ENCODE measurements around the gene HDLBP. TPM values are rescaled to one million over a fixed set of nuclear protein-coding genes. Genes with fewer than 3 reads are reported as not detected.

Gene HDLBP
- total RNA-seq, 1 donor from 2014 or later: 320 TPM

DNA sequence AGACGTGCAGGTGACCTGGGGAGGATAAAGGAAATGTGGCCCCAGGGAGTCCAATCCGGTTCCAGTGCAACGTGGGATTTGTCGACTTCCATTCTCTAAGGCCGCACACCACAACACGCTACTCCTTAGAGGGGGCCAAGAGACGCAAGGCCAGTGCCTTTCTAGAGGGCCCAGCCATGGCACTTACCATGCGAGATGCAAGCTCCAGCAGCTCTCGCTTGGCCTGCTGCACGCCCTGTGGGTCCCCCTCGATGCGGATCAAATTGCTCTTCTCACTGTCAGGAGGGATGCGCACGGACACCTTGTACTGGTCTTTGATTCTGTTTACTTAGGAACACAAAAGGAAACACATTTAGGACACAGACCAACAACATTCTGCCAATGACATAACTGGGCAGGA, 65.8 kb downstream of the HDLBP start:
- no peak for ATAC-seq

DNA sequence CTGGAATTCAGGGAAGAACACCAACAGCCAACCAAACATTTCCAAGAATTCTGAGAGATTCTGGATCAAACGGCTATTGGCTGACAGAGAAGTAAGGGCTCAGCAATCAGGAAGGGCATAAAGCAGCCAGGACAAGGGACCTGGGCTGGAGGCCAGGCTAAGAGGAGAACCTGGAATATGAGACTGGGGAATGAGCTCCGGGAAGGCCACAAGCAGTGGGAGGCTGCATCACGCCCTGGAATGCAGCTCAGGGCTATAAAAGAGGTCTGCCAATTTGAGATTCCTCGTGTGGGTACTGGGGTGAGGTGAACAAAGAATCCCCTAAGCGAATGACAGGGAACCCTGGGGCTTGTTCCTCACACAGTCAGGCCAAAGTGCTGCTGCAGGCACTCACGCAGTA, 66.6 kb downstream of the HDLBP start:
- ATAC-seq: no peak

DNA sequence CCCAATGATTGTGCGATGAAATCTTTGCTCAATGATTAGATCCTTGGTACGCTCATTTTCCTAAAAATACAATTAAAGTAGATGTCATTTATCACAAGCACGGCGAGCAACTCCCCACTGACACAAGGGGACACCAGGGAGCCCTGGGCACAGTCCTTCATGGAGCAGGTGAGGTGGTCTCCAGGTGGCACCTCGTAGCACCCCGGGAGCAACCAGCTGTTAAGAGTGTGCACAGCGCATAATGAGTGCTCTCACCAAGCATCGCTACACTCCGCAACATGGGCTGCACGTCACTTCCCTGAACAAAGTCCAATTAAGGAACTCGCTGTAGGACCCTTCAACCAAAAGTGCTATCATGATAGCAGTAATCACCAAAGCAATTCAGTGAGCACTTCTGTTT, 67.2 kb downstream of the HDLBP start:
- no peak for ATAC-seq

DNA sequence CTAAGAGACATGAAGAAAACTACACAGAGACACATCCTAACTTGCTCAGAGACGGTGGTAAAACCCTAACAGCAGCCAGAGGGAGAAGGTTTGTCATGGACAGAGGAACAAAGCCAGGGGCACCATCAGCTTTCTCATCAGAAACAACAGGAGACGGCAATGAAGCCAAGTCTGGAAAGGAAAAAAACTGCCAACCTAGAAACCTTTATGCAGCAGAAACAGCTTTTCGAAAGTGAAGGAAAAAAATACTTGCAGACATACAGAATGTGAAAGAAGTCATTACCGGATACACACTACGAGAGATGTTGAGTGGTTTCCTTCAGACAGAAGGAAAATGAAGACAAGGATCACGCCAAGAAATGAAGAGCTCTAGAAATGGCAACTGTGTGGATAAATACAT, 71.1 kb downstream of the HDLBP start:
- no peak for ATAC-seq

DNA sequence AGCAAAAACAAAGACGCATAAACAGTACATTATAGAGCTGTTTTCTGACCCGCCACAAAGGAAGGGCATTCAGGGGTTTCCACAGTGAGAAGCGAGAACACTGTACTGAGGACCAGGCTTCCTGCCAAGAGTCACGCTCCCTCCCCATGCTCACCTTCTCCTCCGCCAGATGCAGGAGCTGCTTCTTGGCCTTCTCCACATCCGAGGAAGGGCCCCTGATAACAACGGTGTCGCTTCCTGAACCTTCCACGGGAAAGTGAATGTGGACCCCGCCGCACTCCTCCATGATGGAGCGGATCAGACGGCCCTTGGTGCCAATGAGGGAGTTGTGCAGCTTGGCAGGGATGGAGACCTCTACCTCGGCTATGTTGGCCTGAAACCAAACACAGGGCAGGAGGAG, 73.2 kb downstream of the HDLBP start:
- no peak for ATAC-seq

DNA sequence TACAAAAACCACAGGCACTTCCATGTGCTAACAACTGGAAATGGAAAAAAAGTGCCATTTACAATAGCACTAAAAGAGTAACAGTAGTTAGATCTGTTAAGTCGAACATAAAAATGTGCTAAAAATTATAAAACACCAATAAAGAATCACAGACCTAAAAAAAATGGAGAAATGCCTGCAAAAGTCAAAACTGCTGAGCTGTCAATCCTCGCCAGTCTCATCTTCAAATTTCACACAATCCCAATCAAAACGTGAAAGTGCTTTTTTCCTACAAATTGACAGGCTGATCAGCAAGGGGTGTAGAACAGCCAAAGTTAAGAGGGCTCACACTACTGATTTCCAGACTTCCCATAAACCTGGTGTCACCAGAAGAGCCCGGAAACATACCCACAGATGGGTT, 73.8 kb downstream of the HDLBP start:
- no peak for ATAC-seq

DNA sequence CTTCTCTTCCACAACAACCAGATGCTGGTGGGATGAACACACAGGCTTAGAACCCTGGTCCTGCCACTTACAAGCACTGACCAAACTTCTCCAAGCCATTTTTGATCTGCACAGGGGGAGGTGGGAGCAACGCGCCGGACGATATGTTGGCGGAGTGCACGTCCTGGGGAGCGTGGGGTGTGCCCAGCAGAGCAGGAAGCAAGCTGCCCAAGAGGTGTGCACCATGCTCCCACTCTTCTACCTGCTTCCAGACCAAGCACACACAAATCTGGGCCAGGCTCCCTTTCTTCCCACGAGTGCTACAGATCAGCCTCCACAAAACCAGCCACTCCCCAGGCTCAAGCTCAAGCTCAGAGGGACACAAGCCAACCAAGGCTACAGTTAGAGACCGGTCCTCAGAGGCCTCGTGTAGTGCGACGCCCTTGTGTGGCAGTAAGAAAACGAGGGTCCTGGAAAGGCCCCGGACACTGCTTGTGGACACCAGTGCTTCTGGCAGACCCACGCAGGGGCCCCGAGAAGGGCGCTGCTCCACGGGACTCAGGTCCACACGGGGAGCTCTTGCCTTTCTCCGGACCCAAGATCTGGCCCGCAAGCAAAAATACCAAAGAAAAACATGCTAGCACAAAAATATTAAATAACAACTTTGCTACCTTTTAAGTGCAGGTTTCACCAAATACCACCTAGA, 75.0 kb downstream of the HDLBP start:
- ATAC-seq: no peak

DNA sequence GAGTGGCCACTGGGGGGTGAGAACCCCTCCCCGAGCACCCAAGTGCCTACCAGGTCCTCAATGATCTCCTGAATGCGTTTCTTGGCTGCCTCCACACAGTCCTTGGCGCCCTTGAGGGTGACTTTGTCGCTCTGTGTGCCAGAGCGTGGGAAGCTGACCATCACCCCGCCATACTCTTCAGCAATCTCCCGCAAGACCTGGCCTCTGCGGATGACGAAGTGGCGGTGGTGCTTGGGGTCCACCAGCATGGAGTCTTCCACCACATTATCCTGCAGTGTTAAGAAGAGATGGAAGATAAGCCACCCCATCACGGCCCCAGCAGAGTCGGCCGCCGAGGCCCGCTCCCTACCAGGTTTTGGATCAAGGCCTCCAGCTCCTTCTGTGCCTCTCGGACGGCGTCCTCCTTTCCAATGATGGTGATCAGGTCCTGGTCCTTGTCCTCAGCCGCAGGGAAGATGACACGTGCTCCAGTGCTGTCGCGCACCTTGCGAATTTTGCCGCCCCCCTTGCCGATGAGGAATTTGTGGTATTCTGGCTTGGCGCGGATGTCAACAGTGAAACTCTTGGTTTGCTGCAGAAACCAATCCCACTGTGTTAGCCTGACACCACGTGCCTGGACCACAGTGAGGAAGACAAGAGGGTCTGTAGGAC, 75.8 kb downstream of the HDLBP start:
- no peak for ATAC-seq

DNA sequence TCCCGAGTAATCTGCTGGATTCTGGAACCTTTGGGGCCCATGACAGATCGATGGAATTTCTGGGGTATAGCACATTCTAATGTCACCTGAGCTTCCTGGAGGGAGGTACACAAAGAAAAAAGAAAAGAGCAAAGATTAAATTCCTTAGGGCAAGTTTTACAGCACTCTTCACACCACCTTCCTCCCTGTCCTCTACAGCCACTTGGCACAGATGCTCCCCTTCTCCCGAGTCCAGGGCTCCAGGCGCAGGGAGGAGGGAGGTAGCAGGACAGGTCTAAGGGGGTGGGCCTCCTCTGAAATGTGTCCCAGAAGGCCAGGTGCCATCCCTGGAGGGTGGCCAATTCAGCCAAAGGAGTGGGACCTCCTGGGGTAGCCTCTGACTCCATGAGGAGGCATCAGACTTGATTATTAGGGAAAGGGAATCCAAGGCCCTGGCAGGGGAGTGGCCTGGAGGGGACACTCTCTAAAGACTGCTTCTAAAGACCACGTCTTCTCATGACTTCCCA, 76.7 kb downstream of the HDLBP start:
- ATAC-seq: no peak

DNA sequence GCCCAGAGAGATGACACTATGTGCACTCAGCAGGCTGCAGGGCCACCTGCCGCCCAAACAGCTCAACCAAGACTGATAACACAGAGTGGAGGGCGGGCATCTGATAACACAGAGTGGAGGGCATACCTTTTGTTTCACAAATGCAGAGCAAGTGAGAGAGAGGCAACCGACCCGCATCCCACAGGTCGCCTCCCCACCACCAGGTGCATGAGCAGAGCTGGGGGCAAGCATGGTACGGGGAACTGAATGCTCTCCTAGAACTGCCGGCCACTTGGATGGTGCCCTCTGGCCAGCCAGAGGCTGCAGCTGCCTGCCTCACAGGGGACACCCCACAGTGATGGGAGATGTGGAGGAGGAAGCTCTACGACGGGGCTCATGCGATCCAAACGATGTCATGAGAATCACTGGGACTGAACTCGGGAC, 77.5 kb downstream of the HDLBP start:
- ATAC-seq: no peak

DNA sequence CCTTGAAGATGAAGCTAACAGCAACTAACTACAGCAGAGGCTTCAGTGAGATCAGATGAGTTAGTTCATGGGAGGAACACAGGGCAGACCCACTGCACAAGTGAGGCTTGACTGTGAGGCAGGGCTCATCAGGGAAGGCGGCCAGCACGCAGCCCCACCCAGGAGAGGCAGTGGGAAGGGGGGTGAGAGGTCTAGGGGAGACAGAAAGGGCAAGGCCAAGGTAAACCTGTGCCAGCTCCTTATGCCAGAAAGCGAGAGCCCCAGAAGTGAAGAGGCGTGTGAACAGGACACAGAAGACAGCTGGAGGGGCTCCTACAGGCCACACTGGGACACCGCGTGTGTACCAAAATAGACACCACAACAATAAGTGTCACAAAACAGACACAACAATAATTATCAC, 78.4 kb downstream of the HDLBP start:
- no peak for ATAC-seq

DNA sequence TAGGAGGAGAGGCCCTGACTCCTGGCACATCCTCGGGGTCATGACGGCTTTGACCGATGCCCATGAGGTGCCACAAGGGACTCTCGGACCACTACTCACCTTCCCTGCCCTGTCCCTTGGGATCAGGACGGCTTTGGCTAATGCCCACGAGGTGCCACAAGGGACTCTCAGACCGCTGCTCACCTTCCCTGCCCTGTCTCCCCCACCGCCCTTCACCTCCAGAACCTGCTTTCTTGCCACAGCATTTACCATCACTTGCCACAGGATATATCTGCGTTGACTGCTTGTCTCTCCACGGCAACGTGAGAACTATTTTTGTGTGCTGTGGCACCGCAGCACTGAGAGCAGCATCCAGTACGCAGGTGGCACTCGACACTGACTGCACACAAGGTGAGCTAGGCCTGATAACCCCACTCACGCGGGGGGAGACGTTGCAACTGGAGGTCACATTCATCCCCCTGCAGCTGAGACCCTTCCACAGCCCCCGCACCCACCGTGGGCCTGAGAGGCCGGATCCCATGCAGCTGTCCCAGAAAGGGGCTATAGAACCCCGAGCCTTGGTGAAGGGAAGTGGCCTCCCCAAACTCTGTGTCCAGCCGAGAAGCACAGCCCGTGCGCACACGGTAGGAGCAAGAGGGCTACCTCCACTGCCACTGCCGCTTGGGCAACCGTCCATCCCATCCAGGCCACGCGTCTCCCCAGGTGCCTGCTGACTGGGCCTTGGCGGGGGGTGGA, 79.4 kb downstream of the HDLBP start:
- no peak for ATAC-seq

DNA sequence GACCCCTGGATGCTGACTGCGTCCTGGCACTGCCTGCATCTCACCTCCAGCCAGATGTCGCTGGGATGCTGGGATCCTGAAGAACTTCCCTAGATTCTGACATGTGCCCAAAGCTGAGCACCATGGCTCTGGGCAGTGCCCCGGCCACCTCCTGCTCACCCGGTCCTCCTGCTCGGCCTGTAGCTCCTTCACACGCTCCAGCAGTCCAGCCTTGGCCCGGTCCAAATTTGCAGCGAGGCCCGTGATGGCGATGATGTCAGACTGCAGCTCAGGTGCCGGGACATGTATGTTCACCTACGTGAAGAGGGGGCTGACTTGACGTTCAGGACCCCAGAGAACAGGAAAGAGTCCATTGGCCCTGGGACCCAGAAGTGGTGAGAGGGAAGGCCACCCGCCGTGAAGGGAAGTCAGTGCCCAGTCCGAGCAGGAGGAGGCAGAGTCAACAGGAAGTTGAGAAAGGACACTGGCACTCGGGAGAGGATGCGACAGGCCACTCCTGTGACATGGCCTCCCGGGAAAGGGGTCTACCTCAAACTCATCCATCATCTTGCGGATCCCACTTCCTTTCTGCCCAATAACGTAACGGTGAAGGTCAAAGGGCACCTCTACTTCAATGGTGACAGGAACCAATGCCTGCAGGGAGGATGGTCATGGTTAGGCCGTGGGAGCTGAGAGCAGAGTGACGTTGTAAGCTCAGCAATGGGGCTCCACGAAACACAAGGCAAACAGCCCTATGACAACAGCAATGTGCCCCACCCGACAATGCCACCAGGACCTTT, 80.3 kb downstream of the HDLBP start:
- ATAC-seq: no peak

DNA sequence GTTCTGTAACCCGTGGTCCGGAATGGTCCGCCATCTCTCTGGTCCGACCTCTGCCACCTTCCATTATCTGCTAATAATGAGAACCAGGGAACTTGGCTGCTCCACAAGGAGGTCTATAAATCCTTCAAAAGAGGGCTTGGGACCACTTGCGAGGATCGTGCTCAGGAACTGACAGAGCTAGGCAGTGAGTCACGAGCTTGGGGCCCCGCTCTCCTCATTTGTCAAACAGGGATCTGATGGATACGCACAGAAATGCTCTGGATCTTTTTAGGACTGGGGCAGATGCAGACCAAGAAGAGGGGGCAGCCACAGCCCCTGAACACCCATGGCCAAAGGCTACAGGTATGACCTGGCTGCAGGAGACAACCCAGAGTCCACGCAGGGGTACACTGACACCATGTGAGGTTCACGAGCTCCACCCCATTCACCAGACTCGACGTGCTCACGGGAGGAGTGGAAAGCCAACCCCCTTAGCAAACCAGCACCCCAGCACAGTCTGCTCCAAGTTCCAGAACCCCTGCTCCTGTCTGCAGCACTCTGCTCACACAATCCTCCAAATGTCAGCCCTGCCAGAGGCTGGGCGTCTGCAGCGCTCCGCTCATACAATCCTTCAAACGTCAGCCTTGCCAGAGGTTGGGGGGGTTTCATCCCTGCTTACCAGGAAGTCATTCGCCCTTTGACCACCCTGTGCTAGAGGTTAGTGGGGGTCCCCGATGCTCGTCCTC, 81.2 kb downstream of the HDLBP start:
- ATAC-seq: no peak

DNA sequence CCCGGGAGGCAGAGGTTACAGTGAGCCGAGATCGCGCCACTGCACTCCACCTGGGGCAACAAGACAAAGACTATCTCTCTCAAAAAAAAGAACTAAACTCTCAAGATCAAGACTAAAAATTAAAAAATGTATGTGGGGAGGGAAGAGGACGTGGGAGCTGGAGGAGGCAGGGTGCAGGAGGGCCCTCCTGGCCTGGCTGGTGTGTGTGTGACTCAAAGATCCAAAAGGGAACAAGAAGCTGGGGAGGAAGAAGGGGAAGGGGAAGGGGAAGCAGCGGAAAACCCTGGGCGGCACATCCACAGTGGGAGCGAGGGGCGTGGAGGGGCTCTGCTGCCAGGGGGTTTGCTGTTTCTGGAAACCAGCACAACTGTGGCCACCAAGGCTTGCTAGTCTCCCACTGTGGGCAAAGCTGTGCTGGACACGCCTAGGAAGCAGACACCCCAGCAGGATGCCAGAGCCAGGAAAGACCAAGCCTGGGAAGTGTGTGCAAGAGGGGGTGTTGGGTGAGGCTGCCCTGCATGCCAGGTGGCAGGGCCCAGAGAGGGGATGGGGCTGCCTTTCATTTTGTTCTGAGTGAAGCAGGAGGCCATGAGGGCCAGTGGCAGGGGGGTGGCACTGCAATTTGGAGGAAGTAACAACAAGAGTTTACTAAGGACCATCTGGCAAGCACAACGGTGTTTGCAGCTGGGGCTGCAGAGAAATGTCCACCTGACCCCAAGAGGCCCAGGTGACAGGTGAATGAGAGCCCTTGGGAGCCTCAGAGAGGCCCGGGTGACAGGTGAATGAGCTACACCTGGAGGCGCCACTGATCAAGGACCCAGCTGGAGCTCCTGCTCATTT, 82.5 kb downstream of the HDLBP start:
- no peak for ATAC-seq

DNA sequence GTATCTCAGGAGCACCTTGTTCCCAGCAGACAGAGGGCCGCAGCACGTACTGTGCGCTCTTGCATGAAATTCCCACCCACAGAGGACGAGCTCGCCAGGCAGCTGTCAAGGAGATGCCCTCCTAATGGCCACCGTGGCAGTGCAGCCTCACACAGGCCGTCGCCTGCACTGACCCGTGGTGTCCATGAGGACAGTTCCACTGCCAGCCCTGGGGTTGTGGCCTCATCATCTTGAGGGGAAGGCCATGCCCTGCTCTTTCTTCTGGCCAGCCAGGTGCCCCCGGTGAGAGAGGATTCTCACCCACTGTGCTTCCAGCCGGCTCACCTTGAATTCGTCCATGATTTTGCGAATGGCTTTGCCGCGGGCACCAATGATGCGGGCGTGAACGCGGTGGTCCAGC, 85.0 kb downstream of the HDLBP start:
- ATAC-seq: no peak

DNA sequence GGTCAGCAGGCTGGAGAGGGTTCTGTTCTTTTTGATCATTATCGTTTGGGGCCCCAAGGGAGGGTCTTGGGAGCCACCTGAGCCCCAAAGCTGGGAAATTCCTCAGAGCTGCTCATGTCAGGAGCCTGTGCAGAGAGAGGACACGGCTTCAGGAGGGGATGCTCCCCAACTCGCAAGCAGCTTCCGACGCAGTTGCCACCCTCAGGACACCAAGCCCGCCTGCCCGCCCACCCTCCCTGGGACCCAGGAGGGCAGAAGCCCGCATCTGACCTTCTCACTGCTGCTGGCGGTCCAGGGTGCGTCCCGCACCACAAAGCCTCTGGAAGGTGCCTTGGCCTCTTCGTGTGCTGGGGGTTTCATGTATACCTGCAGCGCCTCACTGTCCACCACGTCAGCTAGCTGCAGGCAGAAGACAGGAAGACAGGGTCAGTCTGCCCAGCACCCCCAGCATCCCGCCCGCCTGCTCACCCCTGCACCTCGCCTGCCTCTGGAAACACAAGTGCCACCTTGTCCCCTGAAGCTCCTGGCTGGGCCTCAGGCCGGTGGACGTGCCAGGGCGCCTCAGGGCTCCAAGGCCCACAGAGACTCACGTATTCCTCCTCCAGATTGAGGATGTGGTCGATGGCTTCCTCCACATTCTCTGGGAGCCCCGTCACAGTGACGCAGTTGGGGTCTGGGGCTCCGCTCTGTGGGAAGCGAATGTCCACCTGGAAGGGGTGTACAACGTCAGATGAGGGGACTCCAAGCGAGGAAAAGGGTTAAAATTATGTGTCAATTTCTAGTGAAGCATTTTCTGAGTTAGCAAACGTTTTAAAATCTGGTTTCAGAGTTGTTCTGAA, 85.7 kb downstream of the HDLBP start:
- ATAC-seq: no peak

DNA sequence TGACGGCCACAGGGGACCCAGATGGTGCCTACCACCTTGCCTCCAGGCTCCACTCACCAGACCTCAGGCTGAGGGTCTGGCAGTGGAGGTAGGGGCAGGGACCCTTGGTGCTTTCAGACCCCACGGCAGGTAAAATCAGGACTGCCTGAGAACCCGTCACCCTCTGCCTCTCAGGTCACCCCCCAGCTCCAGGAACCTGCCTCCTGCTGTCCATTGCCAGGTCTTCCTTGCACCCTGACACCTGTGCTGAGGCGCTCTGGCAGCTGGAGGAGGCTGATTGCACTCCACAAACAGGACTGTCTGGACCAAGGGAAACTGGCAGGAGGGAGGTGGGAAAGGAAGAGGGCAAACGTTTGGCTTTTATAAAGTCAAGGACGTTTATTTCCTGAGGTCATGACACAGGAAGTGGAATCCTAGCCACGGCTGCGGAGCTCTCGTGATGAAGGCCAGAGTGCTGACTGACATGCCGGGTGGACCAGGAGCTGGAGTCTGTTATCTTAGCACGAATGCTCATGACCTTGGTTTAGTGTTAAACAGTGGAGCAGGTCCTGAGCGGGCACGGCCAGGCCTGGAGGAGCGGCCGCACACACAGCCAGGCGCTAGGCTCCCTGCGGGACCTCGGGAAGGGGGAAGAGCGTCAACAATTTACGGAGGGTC, 86.5 kb downstream of the HDLBP start:
- ATAC-seq: no peak

DNA sequence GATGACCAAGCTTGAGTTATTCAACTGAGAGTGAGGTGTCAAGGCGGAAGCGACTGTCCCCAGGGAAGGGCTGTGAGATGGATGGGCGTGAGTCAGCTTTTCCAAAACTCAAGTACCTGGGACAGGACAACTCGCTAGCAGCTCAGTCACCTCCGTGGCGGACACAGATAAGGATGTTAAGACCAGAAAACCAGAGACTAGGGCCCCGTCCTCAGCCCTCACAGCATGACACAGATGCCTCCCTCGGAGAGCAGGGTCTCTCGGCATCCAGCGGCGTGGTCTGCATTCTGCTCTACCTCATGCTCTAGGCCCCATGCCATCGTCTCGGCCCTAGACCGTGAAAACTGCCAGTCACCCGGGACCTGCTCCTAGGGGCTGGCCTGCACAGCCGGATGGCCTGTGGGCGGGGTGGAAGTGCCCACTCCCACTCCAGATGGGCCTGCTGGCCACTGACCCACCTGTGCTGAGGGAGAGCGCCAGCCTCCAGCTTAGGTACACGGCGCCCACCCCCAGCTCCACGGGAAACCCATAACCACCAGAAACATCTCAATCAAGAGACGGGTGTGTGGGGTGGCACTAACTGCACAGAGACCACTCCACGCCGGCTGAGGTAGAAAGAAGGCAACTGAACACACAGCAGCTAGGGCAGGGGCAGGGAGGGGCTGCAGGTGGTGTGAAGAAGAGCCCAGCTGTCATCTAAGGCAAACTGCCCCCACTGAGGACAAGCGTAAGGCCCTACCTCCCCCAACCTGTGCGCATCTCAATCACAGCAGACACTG, 87.2 kb downstream of the HDLBP start:
- no peak for ATAC-seq
